Putamen (tissue), 1 donor: ENCODE measurements around the gene IGDCC3.

Experiments
- DNase-seq: peaks from one replicate; pipeline ENCODE4 v3.0.0-alpha.2; 2016; ENCODE audit warnings: low spot score

The IGDCC3 gene

DNA sequence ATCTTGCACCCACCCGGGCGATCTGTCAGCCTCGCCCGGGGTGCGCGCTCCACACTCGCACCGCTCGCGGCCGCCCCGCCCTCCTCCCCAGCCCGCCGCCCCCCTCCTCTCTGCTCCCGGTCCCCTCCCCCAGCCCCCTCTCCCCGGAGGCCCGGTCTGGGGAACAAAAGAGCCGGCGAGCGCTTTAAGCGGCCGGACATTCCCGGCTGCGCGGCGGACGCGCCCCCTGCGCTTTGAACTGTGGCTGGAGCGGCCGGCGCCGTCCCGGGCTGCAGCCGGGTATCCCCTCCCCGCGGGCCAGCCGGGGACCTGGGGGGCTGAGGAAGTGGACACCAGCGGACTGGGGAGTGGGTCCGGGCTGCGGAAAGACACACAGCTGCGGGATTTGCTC, at the start of gene IGDCC3:
TSS of gene IGDCC3 (minus strand) at position 27 of the 391 bp plus-strand sequence. CDS start 214 bp downstream, outside the sequence.
- no peak for DNase-seq

DNA sequence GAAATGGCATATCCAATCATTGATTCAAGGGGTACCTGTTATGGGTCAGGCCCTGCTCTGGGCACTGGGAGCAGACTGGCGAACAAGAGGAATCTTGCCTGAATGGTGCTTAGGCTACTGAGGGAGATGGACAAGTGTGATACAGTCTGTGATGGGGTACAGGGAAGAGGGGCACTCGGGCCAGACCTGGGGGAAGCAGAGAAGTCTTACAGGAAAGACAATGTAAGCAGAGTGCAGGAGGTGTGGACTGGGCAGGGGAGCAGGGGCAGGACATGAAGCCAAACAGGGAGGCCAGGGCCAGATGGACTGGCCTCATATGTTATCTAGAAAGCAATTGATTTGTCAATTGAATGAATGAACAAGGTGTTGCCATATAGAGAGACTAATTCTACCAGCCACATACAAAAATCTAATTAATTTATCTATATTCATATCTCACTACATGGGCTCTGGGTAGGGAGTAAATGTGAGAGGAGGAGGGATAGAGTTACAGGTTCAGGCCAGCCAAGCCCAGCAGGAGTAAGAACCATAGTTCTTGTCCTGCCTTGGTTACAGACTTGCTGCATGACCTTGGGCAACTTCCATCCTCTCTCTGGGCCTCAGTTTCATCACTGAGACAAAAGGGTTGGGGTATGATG, 48.5 kb upstream of the IGDCC3 start:
- no peak for DNase-seq

DNA sequence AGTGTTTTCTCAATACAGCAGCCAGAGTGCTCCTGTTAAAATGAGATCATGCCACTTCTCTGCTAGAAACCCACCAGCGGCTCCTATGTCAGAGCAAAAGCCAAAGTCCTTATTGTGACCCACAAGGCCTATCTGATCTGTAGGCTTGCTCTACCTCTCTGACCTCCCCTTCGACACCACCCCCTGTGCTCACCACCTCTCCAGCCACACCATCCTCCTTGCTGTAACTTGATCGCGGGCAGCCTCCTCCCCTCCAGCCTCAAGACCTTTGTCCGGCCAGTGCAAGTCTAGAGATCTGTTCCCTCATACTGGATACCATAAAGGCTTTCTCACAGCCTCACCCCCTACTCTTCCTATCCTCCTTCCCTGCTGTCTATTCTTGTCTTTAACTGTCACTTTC, 46.9 kb upstream of the IGDCC3 start:
- no peak for DNase-seq

DNA sequence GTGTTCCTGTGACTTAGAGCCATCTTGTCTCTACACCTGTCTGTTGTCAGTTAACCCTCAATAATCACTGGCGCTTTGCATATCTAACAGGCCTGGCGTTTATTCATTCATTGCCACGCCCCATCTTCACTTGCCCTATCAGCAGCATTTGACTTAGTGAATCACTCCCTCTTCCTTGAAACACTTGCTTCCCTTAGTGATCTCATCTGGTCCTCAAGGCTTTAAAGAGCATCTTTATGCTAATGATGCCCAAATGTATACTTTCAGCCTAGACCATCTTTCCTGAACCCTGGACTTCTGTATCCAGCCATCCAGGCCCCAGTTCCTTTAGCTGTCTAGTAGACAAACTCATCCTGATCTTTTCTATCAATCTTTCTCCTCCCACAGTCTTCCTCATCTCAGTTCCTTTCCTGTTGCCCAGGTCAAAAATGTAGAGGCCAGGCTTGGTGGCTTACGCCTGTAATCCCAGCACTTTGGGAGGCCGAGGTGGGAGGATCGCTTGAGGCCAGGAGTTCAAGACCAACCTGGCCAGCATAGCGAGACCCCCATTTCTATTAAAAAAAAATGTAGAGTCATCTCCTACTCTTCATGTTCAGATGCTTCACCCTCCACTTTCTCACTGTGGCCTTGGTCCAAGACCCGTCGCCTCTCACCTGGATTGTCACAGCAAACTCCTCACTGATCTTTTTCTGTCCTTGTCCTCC, 46.3 kb upstream of the IGDCC3 start:
- no peak for DNase-seq

DNA sequence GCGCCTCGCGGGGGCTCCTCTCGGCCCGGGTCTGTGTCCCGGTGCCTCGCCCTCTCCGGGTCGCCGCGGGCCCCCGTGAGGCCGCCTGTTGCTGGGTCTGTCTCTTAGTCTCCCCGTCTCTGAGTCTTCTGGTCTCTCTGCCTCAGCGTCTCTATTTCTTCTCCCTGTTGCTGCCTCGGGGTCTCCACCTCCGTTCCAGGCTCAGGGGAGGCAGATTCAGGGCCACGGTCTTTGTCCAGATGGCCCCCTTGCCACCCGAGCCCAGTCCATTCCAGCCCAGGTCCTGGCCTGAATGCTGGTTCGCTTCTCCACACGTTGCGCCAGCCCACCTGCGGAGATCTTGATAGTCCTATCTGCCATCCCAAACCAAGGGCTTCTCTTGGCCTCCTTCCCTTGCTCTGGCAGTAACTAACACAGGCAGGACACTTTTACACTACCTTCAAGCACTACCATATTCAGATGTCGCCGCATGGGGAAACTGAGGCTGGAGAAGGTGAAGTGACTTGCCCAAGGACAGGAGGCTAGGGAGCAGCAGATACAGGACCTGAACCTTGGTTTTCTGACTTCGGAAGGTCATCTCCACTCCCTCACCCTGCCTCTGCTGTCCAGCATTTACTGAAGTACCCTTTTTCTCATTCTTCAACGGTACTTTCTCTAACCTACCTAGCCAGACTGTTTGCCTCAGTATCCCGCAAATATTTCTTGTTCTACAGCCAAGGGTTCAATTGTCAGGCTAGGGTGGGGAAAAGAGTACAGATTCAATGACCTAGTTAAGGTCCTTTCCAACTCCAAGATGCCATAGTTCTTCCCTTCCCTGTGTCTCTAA, 45.6 kb upstream of the IGDCC3 start:
- DNase-seq = no peak

DNA sequence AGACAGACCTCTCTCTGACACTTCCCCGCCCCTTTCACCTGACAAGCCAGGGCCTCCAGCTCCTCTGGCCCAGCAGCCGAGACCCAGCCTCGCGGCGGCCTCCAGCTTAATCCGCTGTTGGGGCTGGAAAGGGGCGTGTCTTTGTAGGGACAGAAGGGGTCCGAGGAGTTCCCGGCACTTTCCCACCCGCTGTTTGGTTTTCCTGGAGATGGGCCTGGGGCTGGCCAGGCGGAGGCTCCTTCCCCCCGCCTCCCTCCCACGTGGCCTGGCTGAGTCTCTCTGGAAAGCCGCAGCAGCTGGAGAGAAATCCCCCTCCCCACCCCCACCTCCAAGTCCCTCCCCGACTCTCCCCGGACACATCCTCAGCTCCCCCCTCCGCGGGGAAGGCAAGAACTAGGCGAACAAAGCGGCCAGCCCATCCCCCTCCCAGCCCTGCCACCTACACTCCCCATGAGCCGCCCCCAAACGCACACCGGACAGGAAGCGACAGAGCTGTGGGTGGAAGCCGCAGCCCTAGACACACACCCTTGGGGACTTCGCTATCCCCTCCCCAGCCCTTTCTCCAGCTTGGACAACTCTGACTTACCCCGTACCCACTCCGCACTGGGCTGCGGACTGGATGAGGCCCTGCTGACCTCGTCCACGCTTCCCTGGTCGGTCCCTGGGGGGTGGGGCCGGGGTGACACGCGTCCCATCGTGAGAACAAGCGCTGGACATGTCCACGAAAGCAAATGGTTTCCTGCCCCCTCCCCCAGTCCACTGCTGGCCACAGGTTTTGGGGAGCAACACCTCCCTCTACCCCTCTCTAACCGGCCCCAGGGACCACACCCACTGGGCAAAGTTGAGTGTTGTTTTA, 43.8 kb upstream of the IGDCC3 start:
- DNase-seq = no peak

DNA sequence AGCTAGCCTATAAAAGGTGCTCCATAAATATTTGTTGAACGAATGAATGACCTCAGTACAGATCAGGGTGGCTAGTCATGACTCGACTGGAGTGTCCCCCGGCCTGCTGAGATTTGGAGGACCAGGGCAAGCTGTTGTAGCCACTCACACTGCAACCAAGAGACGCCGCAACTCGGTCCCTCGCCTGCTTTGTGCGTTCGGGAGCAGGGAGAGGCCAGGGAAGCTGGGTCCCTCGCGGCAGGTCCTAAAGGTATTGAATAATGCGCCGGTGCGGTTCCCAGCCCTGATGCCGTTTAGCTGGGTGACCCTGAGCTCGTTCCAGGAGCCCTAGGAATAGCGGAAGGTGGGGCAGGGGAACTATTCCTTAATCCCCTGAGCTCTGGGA, 43.2 kb upstream of the IGDCC3 start:
- no peak for DNase-seq

DNA sequence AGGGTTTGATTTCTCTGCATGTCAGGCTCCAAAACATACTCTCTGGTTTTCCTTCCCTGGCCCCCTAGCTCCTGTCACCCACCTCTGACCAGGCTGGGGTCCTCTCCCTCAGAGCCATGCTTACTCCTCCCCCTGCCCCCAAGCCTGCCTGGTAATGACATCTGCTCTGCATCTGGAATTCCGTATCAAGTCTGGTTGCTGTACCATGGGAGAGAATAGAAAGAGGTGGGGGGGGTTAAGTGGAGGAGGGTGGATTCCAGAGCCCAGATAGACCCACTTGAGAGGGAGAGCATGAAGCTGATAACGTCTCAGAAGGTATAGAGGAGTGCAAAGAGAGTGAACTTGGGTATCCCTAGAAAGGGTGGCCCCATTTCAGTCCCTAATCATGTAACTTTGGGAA, 40.8 kb upstream of the IGDCC3 start:
- DNase-seq = no peak

DNA sequence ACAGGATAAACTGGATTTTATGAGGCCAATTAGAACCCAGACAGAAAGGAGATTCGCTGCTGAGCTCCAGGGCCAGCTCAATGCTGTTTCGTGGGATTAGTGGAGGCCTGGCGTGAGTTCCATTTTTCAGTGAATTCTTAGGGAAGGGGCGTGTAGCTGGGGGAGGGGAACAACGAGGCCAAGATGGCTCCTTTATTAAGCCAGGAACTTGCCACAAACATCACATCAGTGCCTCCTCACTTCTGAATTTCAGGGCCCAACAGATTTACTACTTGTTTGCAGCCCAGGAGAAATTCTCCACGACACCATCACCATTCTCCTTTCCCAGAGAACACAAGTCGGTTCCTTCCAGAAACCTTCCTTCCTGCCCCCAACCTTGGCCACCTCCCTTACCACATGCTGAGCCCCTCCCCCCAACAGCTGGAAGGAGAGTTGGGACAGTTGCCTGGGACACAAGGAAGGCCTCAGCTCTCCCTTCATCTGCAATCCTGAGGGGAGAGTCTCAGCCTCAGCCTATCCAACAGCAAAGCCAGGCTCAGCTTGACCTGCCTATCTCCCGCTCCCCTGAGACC, 39.1 kb upstream of the IGDCC3 start:
- no peak for DNase-seq

DNA sequence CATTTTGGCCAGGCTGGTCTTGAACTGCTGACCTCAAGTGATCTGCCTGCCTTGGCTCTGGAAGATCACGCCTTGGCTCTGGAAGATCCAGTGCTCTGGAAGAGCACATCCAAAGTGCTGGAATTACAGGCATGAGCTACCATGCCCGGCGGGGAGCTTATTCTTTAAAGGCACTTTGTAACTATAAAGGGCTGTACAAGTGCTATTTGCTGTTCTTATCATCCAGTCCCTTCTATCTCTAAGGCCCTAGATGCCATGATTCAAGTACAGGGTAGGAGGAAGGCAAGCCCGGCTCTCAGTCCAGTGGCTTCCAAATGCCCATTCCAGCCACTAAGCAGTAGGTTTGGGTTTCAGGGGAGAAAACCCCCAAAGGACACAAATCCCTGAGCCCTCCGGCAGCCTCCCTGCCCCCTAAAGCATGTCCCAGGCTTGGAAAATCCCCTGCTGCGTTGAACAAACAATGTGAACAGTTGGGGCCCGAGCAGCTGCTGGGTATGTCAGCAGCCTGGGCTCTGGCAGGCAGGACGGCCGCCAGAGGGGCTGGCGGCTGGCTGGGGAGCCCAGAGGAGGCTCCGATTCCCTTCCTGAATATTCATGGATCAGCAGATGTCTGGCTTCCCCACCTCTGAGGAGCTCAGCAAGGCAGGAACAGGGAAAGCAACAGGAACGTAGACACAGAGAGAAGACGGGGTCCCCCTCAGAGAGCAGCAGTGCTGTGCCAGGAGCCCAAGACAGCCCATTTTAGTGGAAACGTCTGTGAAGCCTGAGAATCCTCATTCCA, 37.2 kb upstream of the IGDCC3 start:
- no peak for DNase-seq

DNA sequence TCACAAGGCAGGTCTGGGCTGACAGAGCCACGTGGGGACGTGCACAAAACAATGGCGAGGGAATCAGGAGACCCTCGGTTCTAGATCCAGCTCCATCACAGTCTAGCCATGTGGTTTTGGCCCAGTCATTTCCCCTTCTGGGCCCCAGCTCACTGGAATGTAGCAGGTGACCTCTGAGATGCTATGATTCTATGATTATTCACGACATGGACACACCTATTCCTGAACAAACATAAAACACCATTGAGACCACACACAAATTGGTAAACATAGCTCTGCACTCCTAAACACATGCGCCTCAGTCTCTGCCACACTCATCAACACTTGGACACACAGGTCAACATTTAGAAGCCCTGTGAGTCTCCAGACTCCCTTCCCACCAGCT, 36.0 kb upstream of the IGDCC3 start:
- no peak for DNase-seq

DNA sequence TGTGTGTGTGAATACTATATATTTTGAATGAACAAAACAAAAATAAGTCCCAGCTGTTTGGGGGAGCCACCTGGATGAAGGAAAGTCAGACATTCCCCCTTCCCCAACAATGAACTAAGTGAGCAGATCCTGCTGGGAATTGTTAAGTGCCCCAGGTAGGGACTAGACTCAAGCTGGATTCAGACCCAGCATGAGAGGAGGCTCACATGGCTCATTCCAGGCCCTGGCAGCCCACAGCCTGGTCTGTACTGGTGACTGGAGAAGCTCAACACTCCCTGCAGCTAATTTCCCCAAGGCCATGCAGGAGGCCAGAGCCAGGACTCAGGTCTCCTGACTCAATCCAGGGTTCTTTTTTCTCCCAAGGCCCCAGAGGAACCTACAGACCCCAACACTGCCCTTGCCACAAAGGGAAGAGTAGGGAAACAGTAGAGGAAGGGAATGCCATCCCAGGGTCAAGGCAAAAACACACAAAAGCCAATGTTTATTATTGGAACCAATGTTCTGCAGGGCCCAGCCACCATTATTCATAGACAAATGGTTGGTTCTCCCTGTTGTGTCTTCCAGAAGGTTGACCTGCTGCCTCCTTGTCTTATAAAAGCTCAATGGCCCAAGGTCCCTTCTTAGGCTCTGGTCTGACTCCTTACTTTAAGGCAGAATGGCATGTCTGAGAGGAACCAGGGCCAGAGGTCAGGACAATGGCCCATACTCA, 35.4 kb upstream of the IGDCC3 start:
- DNase-seq = no peak

DNA sequence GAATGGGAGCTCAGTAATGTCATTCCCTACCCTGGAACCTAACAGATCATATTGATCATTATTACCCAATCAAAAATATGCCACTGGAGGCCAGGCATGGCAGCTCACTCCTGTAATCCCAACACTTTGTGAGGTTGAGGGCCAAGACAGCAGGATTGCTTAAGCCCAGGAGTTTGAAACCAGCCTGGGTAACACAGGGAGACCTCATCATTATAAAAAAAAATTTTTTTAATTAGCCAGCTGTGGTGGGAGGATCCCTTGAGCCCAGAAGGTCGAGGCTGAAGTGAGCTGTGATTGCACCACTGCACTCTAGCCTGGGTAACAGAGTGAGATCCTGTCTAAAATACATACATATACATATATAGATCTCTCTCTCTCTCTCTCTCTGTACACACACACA, 34.8 kb upstream of the IGDCC3 start:
- no peak for DNase-seq

DNA sequence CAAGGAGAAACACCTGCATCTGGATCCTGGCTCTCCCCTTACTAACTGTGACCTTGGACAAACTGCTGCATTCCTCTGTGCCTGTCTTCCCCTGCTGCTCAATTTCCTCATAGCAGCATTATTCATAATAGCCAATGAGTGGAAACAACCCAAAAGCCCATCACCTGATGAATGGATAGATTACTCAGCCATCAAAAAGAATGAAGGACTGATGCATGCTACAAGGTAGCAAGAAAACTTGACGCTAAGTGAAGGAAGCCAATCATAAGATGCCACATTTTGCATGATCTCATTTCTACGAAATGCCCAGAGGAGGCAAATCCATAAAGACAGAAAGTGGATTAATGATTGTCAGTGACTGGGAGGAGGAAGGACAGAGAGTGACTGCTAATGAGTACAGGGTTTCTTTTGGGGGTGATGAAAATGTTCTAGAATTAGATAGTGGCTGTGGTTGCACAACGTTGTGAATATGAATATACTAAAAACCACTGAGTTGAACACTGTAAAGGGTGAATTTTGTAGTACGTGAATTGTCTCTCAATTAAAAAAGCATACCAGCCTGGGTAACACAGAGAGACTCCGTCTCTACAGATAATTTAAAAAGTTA, 33.8 kb upstream of the IGDCC3 start:
- no peak for DNase-seq

DNA sequence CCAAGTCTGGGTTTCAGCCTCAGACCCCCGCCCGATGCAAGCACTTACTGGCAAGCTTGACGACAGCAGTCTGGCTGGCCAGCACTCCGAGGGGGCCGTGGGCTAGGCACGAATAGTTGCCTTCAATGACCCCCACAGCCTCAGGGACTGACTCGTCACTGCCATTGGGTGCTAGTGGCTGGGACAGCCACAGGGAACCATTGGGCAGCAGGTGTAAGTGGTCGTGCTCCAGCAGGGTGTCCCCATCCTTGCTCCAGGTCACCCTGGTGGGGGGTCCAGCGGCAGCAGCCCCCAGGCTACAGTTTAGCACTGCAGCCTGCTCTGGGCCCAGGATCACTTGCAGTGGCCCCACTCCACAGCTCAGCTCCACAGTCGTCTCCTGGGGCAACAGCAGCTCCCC, 33.2 kb upstream of the IGDCC3 start:
- no peak for DNase-seq

DNA sequence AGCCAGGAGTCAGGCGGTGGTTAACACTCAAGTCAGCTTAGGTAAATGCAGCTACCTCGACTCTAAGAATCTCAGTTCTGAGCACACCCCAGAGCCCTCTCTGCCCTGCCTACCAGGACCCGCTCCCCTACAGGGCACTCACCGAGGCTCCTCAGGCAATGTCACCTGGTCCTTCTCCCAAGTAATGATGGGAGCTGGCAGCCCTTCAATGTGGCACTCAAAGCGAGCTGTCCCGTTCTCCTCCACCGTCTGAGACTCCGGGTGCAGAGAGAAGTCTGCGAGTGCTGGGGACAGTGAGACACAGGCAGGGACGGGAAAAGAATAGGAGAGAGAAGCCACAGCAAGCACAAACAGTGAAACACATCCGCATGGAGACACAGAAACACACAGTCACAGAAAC, 32.2 kb upstream of the IGDCC3 start:
- no peak for DNase-seq

DNA sequence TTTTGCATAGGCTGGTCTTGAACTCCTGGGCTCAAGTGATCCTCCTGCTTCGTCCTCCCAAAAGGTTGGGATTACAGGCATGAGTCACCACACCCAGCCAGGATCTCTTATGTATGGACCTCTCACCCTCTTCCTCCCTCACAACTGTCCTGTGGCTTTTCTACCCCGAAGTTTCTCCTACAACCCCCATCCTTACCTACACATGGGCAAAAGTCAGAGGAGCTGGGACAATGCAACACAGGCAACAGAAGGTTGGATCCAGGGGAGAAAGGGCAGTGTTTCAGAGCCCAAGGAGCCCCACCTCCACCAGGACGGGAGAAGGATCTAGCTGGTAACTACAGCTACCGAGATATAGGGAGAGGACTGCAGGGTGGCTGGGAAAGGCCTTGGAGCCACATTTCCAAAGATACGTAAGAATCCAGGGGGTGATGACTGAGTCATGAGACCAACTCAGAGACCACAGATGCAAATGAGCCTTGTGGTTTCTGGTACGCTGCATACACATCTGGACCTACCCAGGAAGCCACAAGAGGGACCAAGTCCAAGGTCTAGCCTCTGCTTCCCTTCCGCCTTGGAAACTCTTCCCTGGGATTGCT, 31.3 kb upstream of the IGDCC3 start:
- no peak for DNase-seq

DNA sequence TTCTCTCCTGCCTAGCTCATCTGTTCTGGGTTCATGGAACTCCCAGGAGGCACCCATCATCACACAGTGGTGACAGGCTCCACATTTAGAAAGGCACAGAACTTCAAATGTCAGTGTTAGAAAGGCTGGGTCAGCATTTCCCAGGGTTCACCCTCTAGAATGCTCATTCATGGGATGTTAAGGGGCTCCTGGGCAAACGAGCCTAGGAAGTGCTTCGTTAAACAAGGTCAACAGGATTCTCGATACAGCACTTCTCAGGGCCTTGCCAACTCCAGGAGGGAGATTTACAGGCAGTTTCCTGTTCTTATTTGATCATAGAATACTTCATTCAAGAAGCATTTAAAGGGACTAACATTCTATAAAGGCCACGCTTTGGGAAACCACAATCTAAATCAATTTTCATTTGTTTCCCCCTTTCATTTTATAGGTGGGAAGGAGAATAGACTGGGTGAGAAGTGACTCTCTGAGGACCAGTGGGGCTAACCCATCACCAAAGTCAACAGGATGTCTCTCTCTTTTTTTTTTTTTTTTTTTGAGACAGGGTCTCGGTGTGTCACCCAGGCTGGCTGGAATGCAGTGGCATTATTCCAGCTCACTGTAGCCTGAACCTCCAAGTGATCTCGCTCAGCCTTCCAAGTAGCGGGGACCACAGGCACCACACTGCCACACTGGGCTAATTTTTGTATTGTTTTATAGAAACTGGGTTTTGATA, 30.7 kb upstream of the IGDCC3 start:
- DNase-seq = no peak

DNA sequence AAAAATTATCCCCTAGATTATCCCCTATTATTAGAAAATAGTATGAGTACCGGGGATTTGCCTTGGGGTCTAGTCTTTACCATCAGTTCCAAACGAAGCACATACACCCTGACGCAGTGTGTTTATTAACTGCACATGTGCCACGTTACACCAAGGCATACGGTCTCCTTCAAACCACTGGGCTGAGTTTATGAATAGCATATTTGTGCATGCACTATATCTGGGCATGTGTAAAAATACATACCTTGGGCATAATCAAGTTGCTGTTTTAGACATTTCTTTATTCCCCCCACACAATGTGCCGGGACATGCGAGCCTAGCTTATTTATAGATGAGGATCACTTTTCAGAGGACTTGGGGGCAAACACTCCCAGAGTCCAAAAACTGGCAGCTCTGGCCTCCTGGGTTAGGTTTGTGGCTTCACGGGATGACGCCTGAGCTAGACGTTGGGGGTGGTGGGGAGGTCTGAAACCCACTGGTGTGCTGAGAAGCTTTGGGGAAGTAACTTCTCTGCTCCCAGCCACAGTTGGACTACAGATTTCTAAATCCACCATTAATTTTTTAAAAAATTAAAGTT, 28.7 kb upstream of the IGDCC3 start:
- no peak for DNase-seq
